ENCODE measurements around the gene GPR61. TPM values are rescaled to one million over a fixed set of nuclear protein-coding genes. Genes with fewer than 3 reads are reported as not detected.

The GPR61 gene
- total RNA-seq, 3 donors from 2014 or later: not detected

- H3K9me3 Mint-ChIP-seq: no peaks in the 10 kb centered on the region
- ATAC-seq: no peak
- H3K27me3 Mint-ChIP-seq (ENCODE audit: low read depth): no peaks in the 10 kb centered on the region
- DNase-seq: no peak
- H3K36me3 Mint-ChIP-seq (ENCODE audit: insufficient read depth): no peaks in the 10 kb centered on the region
- no peak overlapping the region for H3K4me3 Mint-ChIP-seq
- H3K4me1 Mint-ChIP-seq (ENCODE audit: low read depth): no peaks in the 10 kb centered on the region
Measured at GRCh38 chr1:109538827-109539555, 681 bp upstream of the GPR61 start.

DNA sequence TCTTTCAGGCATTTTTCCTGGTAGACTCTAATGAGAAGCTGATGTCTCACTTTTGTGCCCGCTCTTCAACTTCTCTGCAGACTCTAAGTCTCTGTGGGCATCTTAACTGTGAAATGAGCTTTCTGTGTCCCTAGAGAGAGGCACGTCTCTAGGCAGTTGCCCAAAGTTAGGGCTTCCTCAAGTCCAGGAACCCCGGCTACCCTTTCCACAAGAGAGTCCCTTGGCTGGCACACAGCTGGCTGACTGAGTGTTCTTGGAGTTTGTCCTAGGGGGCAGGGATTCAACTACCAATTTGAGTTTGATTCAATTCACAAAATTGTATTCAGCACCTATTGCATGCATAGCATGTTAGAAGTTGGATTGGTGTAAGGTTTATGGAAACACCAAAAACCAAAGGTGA lies 1.4 kb downstream of the GPR61 start:
- Mint-ChIP-seq H3K9me3 (no peaks in the 10 kb centered on the region), H3K4me3 (no peak overlapping the region), H3K36me3 (ENCODE audit: insufficient read depth) (no peaks in the 10 kb centered on the region), H3K4me1 (ENCODE audit: low read depth) (peaks cover under 1% of the 10 kb centered on the region), H3K27me3 (ENCODE audit: low read depth) (no peaks in the 10 kb centered on the region)
- DNase-seq (no peak), ATAC-seq (no peak)

DNA sequence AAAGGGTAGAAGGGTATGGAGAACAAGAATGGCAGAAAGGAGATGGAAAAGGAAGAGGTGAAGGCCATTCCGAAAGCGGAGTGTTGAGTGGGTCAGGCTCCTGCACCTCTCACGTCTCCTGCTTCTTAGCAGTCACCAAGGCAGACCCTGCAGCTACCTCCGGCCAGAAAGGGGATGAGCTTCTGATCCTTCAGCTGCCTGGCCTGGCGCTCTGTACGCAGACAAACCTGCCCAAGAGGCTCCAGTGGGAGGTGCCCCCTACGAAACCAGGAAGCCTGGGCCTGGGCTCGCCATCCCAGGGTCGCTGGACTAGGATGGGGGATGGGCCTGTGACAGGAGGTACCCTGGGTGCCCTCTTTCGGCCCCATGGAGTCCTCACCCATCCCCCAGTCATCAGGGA lies 3.0 kb downstream of the GPR61 start:
- Mint-ChIP-seq H3K4me3 (no peak overlapping the region), H3K4me1 (ENCODE audit: low read depth) (peaks cover 16% of the 10 kb centered on the region), H3K36me3 (ENCODE audit: insufficient read depth) (no peaks in the 10 kb centered on the region), H3K9me3 (no peaks in the 10 kb centered on the region), H3K27me3 (ENCODE audit: low read depth) (no peaks in the 10 kb centered on the region)
- no peak for ATAC-seq
- no peak for DNase-seq

- no peak for DNase-seq
- no peak for ATAC-seq
- H3K36me3 Mint-ChIP-seq (ENCODE audit: insufficient read depth): no peaks in the 10 kb centered on the region
- H3K27me3 Mint-ChIP-seq (ENCODE audit: low read depth): no peaks in the 10 kb centered on the region
- peaks cover 17% of the 10 kb centered on the region for H3K4me1 Mint-ChIP-seq (ENCODE audit: low read depth)
- no peak overlapping the region for H3K4me3 Mint-ChIP-seq
- H3K9me3 Mint-ChIP-seq: no peaks in the 10 kb centered on the region
Measured at GRCh38 chr1:109543283-109543987, 3.8 kb downstream of the GPR61 start.

- DNase-seq: no peak
- no peaks in the 10 kb centered on the region for H3K27me3 Mint-ChIP-seq (ENCODE audit: low read depth)
Measured at GRCh38 chr1:109543988-109544735, 4.5 kb downstream of the GPR61 start.

GRCh38 chr1:109546311-109547109 lies 6.8 kb downstream of the GPR61 start:
- DNase-seq (peak; percentile 89), ATAC-seq (peak; percentile 42 to 47)

More at GRCh38 chr1:109543988-109544735, 4.5 kb downstream of the GPR61 start:
- Mint-ChIP-seq H3K4me3 (no peak overlapping the region), H3K4me1 (ENCODE audit: low read depth) (peaks cover 20% of the 10 kb centered on the region), H3K36me3 (ENCODE audit: insufficient read depth) (no peaks in the 10 kb centered on the region), H3K9me3 (no peaks in the 10 kb centered on the region)
- no peak for ATAC-seq

GRCh38 chr1:109547463-109548320 lies 8.0 kb downstream of the GPR61 start:
- Mint-ChIP-seq H3K4me3 (peak overlapping the region; percentile 94), H3K9me3 (no peaks in the 10 kb centered on the region), H3K4me1 (ENCODE audit: low read depth) (peaks cover 45% of the 10 kb centered on the region), H3K36me3 (ENCODE audit: insufficient read depth) (no peaks in the 10 kb centered on the region), H3K27me3 (ENCODE audit: low read depth) (no peaks in the 10 kb centered on the region)
- no peak for DNase-seq
- no peak for ATAC-seq

More at GRCh38 chr1:109546311-109547109, 6.8 kb downstream of the GPR61 start:
- Mint-ChIP-seq H3K36me3 (ENCODE audit: insufficient read depth) (no peaks in the 10 kb centered on the region), H3K9me3 (no peaks in the 10 kb centered on the region), H3K27me3 (ENCODE audit: low read depth) (no peaks in the 10 kb centered on the region), H3K4me1 (ENCODE audit: low read depth) (peaks cover 39% of the 10 kb centered on the region), H3K4me3 (peak overlapping the region; percentile 94)

GRCh38 chr1:109548321-109549267 lies 8.9 kb downstream of the GPR61 start, which contains the start of gene GNAI3:
TSS of gene GNAI3 (plus strand) at chr1:109548615. CDS start at chr1:109548721, 106 bp downstream.
- Mint-ChIP-seq H3K4me1 (ENCODE audit: low read depth) (peaks cover 50% of the 10 kb centered on the region), H3K9me3 (no peaks in the 10 kb centered on the region), H3K4me3 (peak within 1 kb of the TSS; percentile 94), H3K36me3 (ENCODE audit: insufficient read depth) (no peaks in the 10 kb centered on the region), H3K27me3 (ENCODE audit: low read depth) (no peaks in the 10 kb centered on the region)
- ATAC-seq (peak; percentile 98), DNase-seq (peak; percentile 90)

GRCh38 chr1:109556563-109556962 lies 16.9 kb downstream of the GPR61 start:
- H3K9me3 Mint-ChIP-seq: no peaks in the 10 kb centered on the region
- peaks cover 11% of the 10 kb centered on the region for H3K36me3 Mint-ChIP-seq (ENCODE audit: insufficient read depth)
- ATAC-seq: no peak
- no peak for DNase-seq
- peaks cover 81% of the 10 kb centered on the region for H3K4me1 Mint-ChIP-seq (ENCODE audit: low read depth)
- no peak overlapping the region for H3K4me3 Mint-ChIP-seq
- H3K27me3 Mint-ChIP-seq (ENCODE audit: low read depth): no peaks in the 10 kb centered on the region

DNA sequence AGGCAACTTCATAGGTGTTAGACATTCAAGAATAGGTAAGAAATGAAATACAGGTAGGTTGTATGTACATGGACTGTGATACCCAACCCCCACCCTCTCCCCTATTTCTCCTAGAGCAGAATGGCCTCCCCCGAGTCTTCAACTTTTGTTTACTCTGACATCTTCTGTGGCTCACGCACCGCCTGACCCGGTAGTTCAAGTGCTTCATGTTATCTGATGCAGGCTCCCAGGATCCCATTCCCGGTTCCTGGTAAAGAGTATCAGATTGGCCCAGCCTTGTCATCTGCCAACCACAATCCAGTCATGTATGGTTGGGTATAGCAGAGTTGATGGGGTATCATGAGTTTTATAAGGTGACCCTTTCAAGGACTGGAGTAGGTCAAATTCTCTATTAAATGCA lies 17.8 kb downstream of the GPR61 start:
- no peak for DNase-seq
- H3K4me1 Mint-ChIP-seq (ENCODE audit: low read depth): peaks cover 84% of the 10 kb centered on the region
- no peak for ATAC-seq
- H3K9me3 Mint-ChIP-seq: no peaks in the 10 kb centered on the region
- no peaks in the 10 kb centered on the region for H3K27me3 Mint-ChIP-seq (ENCODE audit: low read depth)
- peaks cover 11% of the 10 kb centered on the region for H3K36me3 Mint-ChIP-seq (ENCODE audit: insufficient read depth)
- no peak overlapping the region for H3K4me3 Mint-ChIP-seq

DNA sequence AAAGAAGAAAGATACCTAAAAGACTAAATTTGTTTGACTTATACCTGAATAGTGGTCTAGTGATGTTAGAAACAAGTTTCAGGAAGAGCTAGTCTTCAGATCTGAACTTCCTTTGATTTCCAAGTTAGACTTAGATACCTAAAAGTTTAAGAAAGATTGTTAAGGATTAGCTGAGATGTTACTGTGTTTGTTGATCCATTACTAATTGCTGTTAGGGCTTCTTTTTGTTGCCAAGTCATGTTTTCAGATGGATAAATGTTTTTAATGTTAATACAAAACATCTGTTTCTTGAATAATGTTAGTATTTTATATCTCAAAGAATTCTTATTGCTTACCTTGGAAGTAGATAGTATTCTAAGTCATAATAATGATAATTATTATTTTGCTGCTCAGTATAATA lies 20.3 kb downstream of the GPR61 start:
- Mint-ChIP-seq H3K4me1 (ENCODE audit: low read depth) (peaks cover 80% of the 10 kb centered on the region), H3K4me3 (no peak overlapping the region), H3K36me3 (ENCODE audit: insufficient read depth) (peaks cover 6% of the 10 kb centered on the region), H3K27me3 (ENCODE audit: low read depth) (no peaks in the 10 kb centered on the region), H3K9me3 (no peaks in the 10 kb centered on the region)
- ATAC-seq (no peak), DNase-seq (no peak)

DNA sequence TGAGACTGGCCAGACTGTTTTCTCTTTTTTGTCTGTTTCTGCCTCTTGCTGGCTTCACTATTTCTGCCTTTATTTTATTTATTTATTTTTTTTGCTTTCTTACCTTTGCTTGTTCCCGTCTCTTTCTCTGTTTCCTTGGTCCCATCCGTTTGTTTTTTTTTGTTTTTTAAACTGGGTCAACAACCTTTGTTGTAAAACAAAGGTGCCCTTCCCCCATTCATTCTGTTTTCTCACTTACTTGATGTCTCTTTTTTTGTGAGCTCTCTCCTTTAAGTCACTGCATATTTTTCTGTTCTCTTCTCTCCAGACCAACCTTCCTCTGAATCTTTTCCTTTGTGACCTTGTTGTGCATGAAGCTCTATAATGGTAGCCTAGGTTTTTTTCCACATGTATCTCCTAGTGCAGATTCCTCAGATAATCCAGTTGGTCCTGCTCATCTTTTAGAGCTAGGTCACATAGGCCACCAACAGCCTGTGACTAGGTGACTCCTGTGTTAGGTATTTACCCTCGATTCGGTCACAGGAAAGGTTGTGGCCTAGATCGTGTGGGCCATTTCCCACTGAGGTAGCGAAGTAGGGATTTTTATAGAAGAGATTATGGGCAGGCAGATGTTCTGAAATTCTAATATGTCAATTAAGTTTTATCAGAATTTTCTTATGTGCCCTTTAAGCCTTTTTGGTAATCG lies 24.7 kb downstream of the GPR61 start:
- Mint-ChIP-seq H3K9me3 (no peaks in the 10 kb centered on the region), H3K36me3 (ENCODE audit: insufficient read depth) (no peaks in the 10 kb centered on the region), H3K27me3 (ENCODE audit: low read depth) (no peaks in the 10 kb centered on the region), H3K4me1 (ENCODE audit: low read depth) (peaks cover 61% of the 10 kb centered on the region), H3K4me3 (no peak overlapping the region)
- ATAC-seq (no peak), DNase-seq (no peak)
